ENCODE measurements around the gene RIMBP3C.

- TF ChIP-seq CTCF (IDR thresholded peaks at IDR 0.05) (no peak), POLR2A (IDR thresholded peaks at IDR 0.05) (no peak)
Observed at GRCh38 chr22:21589396-21589795, 38.1 kb upstream of the RIMBP3C start.

All from breast epithelium (tissue), 3 donors.